Stimulated activated CD4-positive, alpha-beta T cell treated with anti-CD3 and anti-CD28 coated beads, TNF-alpha, amount 100 ng/mL, for 4 hours (primary cell): Measurements from ENCODE around the gene MMGT1.

Experiments used
- DNase-seq, 3 experiments: peaks; one replicate each; pipeline ENCODE4 v3.0.0-alpha.2; 2020; ENCODE audit warnings: low read depth in 3 of 3

MMGT1 gene

DNA sequence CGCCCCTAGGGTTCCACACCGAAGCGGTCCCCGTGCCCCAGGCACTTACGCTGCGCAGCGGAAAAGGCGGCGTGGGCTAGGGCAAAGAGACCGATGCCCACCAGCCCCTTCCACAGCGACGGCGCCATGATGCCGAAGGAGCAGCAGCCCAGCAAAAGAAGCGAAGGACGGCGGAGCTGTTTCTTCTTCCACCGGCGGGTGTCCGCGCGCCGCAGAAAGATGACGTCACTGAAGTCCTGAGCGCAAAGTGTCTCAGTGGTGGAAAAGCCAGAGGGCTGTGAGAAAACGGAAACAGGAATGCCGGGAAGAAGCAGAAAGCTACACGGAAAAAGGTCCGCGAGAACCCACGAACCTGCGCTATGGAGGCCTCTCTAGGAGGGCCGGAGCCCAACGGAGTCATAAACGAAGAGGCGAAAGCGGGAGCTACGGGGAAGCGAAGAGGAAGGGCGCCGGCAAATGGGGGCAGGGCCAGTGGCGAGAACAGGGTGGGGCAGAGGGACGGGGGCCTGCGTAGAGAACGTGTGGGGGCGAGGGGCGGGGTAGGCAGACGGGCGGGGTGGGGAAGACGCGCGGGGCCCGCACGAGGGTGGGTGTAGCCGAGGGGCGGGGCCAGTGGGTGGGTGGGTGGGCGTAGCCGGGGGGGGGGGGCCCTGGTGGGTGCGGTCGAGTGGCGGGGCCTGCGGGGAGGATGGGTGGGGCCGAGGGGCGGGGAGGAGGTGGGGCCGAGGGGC is at the start of gene MMGT1:
TSS of gene MMGT1 (minus strand) at position 441 of the 731 bp plus-strand sequence. CDS start at position 128, 313 bp downstream.
- DNase-seq: peak; percentile 53 to 68 (median 67)

DNA sequence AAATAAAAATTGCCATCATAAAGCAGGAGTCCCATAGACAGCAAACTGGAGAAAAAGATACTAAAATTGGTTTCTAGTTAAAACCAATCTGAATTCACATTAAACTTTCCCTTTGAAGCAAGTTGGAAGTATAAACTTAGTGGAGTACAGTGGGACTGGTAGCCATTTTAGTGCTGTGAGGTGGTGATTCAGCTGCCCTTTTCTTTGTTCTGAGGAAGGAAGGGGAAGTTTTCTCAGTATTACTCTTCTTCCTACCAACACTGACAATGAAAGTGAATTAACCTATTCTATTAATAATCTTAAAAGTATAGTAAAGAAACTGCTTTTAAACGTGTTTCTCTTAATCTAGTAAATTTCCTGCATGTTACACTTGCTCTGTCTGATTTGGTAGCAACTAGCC is 48.1 kb upstream of the MMGT1 start:
- no peak for DNase-seq

DNA sequence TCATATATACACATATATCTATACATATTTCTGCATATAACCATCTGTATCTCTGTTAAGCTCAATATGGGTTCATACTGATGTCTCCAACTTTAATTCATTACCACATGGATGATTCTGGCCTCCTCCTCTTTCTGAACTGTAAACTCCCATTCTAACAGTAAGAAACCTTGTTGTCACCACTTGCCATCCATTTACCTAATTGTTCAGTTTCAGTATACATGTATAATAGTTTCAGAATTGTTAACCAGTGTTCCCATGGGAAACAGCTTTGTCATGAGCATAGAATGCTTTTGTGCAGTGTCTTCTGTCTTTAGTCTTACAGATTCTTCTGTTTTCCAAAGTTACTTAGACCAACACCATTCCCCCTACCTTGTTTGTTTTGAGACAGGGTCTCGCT is 47.4 kb upstream of the MMGT1 start:
- no peak for DNase-seq

DNA sequence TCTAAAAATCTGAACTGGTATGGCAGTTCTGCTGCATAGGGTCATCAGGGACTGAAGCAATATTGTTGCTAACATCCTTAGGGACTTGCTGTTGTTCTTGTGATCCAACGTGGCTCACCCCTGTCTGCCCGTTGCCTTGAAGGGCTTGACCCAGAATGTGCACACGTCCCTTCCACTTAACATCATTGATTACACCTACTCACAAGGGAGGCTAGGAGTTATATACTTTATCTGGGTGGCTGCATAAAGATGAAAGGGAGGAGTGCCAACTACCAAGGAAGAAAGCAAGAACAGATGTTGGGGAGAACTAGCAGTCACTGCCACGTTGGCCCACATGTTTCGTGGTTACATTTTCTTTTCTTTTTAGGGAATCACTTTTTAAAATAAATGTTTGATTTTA is 45.4 kb upstream of the MMGT1 start:
- DNase-seq: no peak

DNA sequence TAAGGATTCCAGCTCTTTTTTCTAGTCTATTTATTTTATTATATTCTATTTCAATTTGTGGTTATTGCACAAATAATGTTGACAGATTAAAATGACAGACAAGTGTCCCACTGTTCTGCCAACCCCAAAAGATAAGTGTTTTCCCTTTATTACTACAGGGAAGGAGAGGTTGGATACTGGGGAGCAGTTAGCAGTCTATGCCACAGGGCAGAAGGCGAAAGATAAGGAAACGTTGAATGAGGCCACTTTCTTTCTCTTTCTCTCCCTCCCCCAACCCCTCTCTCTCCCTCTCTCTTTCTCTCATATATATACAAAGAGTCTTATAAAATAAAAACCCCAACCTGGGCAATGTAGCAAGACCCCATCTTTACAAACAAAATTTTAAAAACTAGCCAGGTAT is 43.1 kb upstream of the MMGT1 start:
- no peak for DNase-seq

DNA sequence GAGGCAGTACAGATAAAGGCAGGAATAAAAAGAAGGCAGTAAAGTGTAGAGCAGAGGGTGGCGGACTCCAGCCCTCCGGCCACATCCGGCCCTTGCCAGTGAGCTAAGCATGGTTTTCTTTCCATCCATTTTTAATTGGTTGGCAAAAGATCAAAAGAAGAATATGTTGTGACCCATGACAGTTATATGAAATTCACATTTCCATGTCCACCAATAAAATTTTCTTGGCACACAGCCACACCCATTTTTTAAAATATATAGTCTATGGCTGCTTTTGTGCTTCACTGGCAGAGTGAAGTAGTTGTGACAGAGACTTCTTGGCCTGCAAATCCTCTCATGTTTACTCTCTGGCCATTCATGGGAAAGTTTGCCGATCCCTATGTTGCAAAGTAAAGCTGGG is 41.2 kb upstream of the MMGT1 start:
- DNase-seq: no peak

DNA sequence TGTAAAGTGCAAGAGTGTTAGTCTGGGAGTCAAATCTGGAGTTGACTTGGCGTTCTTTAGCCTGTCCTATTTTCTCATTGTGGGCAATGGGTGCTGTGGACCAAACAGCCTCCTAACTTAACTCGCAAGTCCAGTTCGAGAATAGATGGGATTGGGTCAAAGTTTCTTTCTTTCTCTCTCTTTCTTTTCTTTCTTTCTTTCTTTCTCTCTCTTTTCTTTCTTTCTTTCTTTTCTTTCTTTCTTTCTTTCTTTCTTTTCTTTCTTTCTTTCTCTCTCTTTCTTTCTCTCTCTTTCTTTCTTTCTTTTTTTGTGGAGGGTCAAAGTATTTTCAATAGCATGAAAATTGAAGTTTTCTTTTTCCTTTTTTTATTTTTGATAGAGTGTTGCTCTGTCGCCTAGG is 14.5 kb upstream of the MMGT1 start:
- DNase-seq: no peak

DNA sequence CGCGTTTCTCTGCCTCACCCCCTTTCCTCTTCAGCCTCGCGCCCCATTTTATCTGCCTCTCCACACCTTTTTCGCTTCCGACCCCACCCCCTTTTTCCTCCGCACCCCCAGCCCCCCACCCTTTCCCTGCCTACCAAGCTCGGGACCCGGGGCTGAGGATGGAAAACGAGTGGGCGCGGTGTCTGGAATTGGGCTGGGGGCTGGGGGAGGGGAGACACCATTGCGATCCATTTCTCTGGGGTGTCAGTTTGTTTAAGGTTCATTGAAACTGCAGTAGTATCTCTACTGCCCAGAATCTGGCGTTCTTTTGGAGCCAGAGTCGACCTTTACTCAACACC is 12.2 kb upstream of the MMGT1 start:
- DNase-seq: no peak

DNA sequence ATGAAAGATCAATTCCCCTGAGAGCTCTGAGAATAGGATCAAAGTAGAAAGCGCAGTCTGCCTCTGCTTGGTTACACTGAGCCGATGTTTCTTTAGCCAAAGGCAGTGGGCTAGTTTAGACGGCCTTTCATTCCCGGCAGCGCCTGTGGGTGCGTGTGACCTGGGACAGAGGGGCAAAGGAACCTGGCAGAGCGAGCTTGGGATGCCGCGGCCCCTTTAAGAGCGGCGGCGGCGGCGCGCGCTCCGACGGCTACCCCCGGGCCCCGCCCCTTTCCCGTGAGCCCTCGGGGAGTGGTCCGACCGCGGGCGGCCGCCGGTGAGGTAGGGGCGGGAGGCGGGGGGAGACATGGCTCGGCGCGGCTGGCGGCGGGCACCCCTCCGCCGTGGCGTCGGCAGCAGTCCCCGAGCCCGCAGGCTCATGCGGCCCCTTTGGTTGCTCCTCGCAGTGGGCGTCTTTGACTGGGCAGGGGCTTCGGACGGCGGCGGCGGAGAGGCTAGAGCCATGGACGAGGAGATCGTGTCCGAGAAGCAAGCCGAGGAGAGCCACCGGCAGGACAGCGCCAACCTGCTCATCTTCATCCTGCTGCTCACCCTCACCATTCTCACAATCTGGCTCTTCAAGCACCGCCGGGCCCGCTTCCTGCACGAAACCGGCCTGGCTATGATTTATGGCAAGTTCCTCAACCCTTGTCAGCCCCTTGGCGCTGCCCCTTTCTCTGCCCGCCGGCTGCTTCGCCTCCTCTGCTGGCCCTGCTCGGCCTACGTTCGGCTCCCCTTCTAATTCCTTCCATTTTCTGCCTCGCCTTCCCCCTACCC is 11.6 kb upstream of the MMGT1 start, which contains the start of gene SLC9A6:
TSS of gene SLC9A6 (plus strand) at position 279 of the 816 bp plus-strand sequence. CDS start at position 503, 224 bp downstream.
- peak; percentile 41 to 46 (median 42) for DNase-seq

DNA sequence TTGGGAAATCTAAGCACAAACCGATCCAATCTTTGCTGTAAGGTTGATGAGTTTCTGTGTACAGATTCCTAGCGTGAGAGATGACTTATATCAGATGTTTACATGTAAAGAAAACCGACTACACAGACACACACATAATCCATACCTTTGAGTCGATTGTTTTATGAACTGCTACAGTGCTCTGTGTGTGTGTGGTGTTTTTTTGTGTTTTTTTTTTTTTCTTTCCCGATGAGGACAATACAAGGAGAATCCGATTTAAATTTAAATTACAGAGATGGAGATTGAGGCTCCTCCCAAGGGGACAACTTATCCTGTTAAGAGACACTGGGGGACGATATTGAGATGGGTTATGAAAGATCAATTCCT is 11.0 kb upstream of the MMGT1 start:
- no peak for DNase-seq

DNA sequence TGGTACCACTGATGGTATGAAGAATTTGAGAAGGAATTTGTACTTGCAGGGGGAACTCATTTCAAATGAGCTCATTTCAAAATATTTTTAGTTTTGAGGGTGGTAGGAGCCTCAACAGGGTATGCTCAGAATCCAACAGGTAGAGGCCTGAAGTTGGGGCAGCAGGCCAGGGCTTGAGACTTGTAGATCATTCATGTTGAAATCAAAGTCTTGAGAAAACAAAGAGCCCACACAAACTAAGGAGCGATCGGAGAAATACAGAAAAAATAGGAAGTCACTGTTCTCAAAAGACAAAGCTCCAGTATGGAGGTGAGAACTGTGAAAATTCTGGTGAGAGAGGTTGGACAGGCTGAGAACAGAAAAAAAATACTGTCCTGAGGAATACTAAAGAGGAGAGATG is 10.5 kb upstream of the MMGT1 start:
- DNase-seq: no peak

DNA sequence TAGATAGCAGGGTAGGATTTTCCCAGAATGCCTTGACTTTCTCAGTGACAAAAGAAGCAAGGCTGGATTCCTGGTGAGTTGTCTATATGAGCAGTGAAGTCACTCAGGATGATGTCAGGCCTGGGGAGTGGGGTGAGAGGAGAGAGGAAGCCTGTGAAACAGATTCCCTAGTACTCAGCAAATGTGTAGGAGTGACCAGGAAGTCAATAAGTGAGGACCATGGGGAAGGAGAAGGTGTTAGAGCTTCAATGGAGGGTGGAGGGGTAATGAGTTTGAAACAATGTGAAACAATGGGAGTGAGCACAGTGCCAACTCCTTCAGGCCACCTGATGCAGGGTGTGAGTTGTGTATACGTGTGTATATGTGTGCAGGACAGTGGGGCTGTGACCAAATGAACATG is 9.1 kb upstream of the MMGT1 start:
- DNase-seq: no peak

DNA sequence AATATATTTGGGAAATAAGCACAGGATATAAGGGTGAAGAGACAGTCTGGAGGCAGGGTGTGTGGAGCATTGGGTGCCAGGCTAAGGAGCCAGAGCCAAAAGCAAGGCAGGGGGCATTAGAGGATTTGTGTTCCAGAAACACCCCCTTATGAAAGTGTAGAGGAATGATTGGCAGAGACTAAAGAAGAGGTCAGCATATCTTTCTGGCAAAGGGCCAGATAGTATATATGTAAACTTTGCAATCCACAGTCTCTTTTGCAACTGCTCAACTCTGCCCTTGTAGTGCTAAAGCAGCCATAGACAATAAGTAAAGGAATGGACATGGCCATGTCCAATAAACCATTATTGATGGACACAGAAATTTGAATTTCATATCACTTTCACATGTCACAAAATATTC is 7.9 kb upstream of the MMGT1 start:
- DNase-seq: no peak

DNA sequence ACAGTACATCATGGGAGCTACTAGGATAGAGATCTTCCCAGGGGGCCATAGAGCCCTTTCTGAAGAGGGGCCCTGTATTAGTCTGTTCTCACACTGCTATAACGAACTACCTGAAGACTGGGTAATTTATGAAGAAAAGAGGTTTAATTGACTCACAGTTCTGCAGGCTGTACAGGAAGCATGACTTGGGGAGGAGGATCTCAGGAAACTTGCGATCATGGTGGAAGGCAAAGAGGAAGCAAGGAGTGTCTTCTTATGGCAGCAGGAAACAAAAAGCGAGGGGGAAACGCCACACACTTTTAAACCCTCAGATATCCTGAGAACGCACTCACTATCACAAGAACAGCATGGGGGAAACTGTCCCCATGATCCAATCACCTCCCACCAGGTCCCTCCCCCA is 7.2 kb upstream of the MMGT1 start:
- no peak for DNase-seq

DNA sequence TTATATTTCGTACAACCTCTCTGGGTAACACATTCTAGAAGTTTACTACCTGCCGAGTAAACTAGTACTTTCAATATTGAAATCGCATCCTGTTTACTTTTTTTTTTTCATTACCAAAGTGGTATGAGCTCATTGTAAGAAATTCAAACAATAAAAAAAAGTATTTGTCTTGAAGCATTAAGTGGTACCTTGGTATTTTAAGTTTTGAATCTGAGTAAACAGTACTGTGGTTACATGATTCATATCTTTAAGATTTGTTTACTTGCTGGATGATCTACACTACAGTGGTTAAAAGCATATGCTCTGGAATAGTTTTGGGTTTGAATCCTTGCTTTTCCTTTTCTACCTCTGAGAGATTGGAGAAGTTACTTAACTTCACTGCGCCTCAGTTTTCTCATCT is 3.8 kb upstream of the MMGT1 start:
- DNase-seq: no peak

DNA sequence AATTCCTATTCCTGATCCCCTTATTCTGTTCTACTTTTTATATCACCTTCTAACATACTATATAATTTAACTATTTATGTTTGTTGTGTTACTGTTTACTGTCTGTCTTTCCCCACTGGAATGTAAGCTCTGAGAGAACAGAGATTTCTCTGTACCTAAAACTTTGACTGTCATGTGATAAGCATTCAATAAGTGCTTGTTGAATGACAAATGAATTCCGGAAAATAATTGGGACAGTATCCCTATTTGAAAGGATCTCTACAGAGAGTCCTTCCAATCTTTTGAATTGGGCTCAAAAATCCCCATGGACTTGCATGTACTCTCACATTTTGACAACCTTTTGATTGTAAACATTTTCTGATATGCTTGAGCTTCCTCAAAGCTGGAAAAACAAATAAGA is 1.6 kb upstream of the MMGT1 start:
- no peak for DNase-seq

DNA sequence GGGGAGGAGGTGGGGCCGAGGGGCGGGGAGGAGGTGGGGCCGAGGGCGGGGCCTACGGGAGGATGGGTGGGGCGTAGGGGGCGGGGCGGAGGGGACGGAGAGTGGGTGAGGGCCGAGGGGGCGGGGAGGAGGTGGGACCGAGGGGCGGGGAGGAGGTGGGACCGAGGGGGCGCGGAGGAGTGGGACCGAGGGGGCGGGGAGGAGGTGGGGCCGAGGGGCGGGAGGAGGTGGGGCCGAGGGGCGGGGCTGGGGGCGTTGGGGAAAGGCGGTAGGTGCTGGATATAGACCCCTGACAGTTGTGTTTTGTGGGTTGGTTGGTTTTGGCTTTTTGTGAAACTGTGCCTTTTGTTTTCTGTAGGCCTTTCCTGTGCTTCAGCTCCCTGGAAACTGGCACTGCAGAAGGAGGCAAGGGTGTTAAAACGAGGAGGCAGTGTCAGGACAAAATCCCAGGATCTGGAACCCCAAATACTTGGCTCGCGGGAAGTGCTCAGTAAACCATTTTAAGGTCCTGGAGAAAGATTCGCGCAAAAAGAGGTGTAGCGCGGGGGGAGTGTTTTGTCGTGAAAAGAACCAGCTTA is 580 bp upstream of the MMGT1 start:
- DNase-seq: peak; percentile 43 to 56 (median 51)

DNA sequence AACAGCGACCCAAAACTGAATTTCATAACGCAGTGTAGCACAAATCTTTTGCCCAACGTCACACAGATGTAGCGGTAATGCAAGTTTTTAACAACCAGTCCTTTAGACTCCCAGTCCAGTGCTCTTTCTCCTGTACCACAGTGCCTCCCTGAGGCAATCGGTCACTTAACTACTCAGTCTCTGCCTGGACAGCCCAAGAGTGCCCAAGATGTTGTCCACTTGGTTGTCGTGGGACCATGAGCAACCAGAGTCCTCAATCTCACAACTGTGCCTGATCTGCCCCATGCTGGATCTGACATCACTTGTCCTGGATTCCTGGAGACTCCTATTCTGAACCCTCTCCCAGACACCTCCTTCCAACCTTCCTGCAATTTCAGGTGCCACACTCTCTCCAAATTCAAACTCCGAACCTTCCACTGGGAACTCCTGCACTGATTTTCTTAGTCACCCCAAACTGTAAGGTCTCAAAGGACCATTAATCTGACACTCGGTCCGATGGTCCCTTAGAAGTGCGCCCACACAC is 702 bp downstream of the MMGT1 start:
- DNase-seq: no peak

DNA sequence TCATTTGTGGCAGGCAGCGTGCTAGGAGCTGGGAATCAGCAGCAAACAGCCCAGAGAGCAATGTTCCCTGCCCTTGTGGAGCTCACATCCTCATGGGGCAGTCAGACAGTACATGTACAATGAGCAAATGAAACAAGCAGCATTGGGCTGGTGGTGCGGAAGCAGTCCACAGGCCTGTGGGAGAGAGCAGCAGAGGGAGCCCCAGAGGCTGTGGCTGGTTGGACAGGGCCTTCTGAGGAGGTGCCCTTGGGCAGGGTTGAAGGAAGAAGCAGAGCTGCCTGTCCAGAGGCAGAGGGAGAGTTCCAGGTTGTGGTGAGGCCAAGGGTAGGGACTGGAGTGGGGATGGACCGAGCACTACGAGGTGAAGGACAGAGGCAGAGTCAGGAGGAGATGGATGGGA is 22.5 kb downstream of the MMGT1 start:
- no peak for DNase-seq

DNA sequence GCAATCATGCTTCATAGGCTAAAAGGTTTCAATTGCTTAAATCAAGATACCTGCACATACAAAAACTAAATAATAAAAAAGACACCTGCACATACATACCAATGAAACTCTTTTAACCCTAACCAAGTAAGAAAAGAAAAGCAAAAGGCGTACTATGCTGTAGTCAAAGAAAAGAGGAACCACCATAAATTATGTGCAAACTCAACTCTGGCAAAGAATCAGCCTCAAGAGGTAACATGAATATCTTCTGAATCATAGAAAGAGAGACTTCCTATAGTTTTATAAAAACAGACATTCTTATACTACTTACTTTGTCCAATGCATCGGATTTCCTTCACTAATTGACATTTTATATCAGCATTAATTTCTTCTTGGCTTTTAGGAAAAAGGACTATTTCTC is 29.3 kb downstream of the MMGT1 start:
- no peak for DNase-seq

DNA sequence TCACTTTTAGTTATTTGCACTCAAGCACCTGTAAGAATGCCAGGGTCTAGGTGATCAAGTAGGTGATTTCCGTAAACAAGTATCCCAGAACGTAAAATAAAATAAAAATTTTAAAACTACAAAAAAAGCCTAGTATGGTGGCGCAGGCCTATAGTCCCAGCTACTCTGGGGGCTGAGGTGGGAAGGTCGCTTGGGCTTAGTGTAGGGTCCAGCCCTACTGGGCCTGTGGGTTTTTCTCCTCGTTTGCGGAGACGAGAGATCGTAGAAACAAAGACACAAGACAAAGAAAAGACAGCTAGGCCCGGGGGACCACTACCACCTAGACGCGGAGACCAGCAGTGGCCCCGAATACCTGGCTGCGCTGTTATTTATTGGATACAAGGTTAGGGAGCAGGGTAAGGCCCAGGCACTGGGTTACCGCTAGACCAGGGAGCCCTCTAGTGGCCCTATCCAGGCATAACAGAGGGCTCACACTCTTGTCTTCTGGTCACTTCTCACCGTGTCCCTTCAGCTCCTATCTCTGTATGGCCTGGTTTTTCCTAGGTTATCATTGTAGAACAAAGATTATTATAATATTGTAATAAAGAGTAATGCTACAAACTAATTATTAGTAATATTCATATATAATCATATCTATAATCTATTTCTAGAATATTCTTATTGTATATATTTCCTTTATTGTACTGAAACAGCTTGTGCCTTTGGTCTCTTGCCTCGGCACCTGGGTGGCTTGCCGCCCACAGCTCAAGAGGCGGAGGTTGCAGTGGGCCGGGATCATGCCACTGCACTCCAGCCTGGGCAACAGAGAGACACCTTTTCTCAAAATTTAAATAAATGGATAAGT is 41.9 kb downstream of the MMGT1 start:
- DNase-seq: peak; percentile 2 to 5 (median 2)

DNA sequence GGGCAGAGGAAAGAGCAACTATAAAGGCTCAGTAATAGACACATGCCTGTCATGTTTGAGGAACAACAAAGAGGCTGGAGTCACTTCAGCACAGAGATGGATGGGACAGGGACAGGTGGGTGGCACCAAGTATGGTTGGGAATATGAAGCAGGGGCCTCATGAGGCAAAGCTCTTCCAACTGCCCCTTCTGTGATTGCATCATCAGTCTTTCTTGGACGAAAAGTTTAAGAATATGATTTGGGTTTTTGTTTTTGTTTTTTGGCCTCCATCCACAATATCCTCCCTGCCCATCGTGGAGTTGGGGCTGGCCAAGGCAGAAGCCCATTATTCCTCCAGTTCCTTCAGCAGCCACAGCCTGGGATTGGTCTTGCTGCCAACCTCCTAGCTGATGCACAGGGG is 45.9 kb downstream of the MMGT1 start:
- DNase-seq: no peak
